HG02885 (cell line): ENCODE measurements around the gene SCNN1A.

Source experiments
- ATAC-seq: cut with Tn5 transposase; IDR thresholded peaks from one replicate; pipeline ENCODE4 v1.9.1; 2021; ENCODE audit warnings: mild to moderate bottlenecking; ENCODE audit not compliant: unreplicated experiment, poor library complexity

The SCNN1A gene

GRCh38 chr12:6336079-6336888 lies 39.1 kb downstream of the SCNN1A start:
- no peak for ATAC-seq

- ATAC-seq: peak; percentile 77
These were observed 39.8 kb downstream of the SCNN1A start for GRCh38 chr12:6335451-6336078.

GRCh38 chr12:6334940-6335450 lies 40.4 kb downstream of the SCNN1A start:
- ATAC-seq: no peak

GRCh38 chr12:6334359-6334758 lies 41.0 kb downstream of the SCNN1A start:
- no peak for ATAC-seq

- ATAC-seq: no peak
These were observed 41.8 kb downstream of the SCNN1A start for GRCh38 chr12:6333566-6333965.

- ATAC-seq: no peak
These were observed 42.3 kb downstream of the SCNN1A start for GRCh38 chr12:6333029-6333428.

- ATAC-seq: no peak
These were observed 42.9 kb downstream of the SCNN1A start for GRCh38 chr12:6332459-6332858.

GRCh38 chr12:6330999-6331714 lies 44.2 kb downstream of the SCNN1A start:
- no peak for ATAC-seq

GRCh38 chr12:6330192-6330591 lies 45.2 kb downstream of the SCNN1A start:
- ATAC-seq: no peak

- ATAC-seq: no peak
These were observed 45.7 kb downstream of the SCNN1A start for GRCh38 chr12:6329703-6330064.

- ATAC-seq: no peak
These were observed 46.2 kb downstream of the SCNN1A start for GRCh38 chr12:6328945-6329702.

GRCh38 chr12:6328045-6328779 lies 47.2 kb downstream of the SCNN1A start:
- ATAC-seq: no peak

- ATAC-seq: no peak
These were observed 47.9 kb downstream of the SCNN1A start for GRCh38 chr12:6327229-6328041.

- ATAC-seq: no peak
These were observed 48.8 kb downstream of the SCNN1A start for GRCh38 chr12:6326316-6327228.

- ATAC-seq: no peak
These were observed 50.2 kb downstream of the SCNN1A start for GRCh38 chr12:6324936-6325750.

GRCh38 chr12:6323995-6324711 lies 51.2 kb downstream of the SCNN1A start:
- ATAC-seq: no peak
